ENCODE data around the gene RAMAC. TPM values are rescaled to one million over a fixed set of nuclear protein-coding genes. Genes with fewer than 3 reads are reported as not detected.
"Not testable (repeated sequence)": the region's sequence is repeated elsewhere in the genome, so short reads cannot be mapped to it uniquely, and the experiment has no call there.

Gene RAMAC
- total and polyA plus RNA-seq, 5 experiments from 2014 or later: 17.5 to 35.0 (median 28.5) TPM

DNA sequence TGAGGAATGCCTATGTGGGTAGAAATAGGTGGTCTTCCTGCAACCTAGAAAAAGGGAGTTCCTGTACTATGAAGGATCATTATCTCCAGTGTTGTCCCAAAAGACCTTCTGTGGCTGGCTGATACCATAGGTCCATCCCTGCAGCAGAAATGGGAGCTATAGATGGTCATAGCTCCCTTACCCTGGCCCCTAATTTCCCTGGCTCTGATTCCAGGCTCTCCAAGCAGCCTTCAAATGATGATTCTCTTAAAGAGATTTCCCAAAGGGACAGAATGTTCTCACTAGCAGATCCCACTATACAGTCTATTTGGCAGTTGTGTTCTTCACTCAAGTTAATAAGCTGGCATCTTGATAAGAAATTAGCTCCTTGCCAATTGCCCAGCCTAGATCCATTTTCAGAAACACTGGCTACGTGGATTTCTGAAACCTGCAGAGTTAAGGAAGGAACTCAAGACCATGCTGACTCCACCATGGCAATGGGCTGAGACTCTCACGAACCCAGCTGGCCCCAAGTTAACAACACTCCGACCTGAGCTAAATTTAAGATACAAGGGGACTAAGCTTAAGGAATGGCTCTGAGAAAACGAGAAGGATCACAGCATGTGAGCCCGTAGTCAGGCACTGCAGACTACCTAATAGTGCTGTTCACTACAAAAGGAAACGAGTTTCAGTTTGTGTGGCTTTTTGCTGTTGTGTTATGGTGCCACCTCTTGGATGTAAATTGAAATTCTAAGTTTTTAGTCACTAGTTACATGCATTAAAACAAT lies 14.1 kb downstream of the RAMAC start:
- H3K27me3 Mint-ChIP-seq: no peaks in the 10 kb centered on the region
- peak overlapping the region; percentile 68 to 82 (median 74) for H3K4me3 Mint-ChIP-seq
- DNase-seq: peak in 7 of 10 donors; percentile 4 to 64 (median 31)
- H3K4me1 Mint-ChIP-seq: peaks cover 6 to 13% (median 11%) of the 10 kb centered on the region in 4 donors
- no peaks in the 10 kb centered on the region for H3K9me3 Mint-ChIP-seq
- POLR2A ChIA-PET: interaction anchor here (1.0 to 2.1 kb wide), 4 partner anchors 11 to 460 kb away, joined by 3 to 10 read pairs (median 7); partner anchors contain the start of genes C15orf40 and RPS17
- ATAC-seq: peak; percentile 91 to 96
- H3K27ac Mint-ChIP-seq: peak overlapping the region; percentile 54 to 93 (median 84)
- H3K36me3 Mint-ChIP-seq: peaks cover 0 to 4% (median 0%) of the 10 kb centered on the region in 3 donors

DNA sequence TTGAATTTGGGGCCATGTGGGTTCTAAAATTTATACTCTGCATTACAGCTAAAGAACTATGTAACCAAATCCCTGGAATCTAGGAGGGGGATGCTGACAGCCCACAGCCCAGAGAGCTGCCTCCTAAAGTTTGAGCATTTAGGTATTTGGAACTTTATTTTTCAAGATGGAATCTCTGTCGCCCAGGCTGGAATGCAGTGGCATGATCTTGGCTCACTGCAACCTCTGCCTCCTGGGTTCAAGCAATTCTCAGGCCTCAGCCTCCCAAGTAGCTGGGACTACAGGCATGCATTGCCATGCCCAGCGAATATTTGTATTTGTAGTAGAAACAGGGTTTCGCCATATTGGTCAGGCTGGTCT lies 14.6 kb downstream of the RAMAC start:
- H3K9me3 Mint-ChIP-seq, H3K27me3 Mint-ChIP-seq, ATAC-seq, DNase-seq: not testable (repeated sequence)
- peaks cover 0 to 10% (median 0%) of the 10 kb centered on the region in 3 donors for H3K36me3 Mint-ChIP-seq
- POLR2A ChIA-PET: interaction anchor here (1.6 to 2.1 kb wide), 3 partner anchors 11 to 461 kb away, joined by 6 to 10 read pairs (median 8); partner anchors contain the start of genes C15orf40 and RPS17
- peak overlapping the region in 7 of 10 donors; percentile 54 to 93 (median 82) for H3K27ac Mint-ChIP-seq
- H3K4me1 Mint-ChIP-seq: peaks cover 6 to 13% (median 11%) of the 10 kb centered on the region in 4 donors
- peak overlapping the region in 3 of 10 donors; percentile 71 to 82 (median 73) for H3K4me3 Mint-ChIP-seq

DNA sequence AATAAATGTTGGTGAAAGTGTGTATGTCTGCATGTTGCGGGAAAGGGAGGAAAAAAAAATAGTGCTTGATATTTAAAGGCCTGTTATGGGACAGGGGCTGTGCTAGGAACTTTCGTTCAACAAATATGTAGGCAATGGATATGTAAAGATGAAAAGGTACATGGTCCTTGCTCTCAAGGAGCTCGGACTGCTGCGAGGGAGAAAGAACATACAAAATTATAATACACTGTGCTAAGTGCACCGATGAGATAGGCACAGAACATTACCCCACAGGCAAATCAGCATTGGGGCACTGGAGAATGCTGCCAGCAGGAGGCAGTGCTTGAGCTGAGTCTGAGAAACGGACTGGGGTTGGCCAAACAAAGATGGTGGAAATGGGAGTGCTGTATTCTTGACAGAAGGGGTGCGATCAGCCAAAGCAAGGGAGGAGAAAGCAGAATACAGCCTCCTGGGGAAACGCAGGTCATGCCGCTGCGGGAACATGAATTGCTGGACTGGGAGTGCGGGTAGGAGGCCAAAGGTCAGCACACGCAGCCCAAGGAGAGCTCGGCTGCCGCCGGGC lies 24.8 kb downstream of the RAMAC start:
- no peaks in the 10 kb centered on the region for H3K27me3 Mint-ChIP-seq
- ATAC-seq: peak; percentile 51 to 76
- H3K4me1 Mint-ChIP-seq: peaks cover 36 to 57% (median 49%) of the 10 kb centered on the region in 4 donors
- H3K9me3 Mint-ChIP-seq: no peaks in the 10 kb centered on the region
- peak; percentile 41 to 78 (median 68) for DNase-seq
- peak overlapping the region; percentile 86 to 100 (median 98) for H3K4me3 Mint-ChIP-seq
- peaks cover 0 to 37% (median 5%) of the 10 kb centered on the region in 3 donors for H3K36me3 Mint-ChIP-seq
- POLR2A ChIA-PET: interaction anchor here (0.9 to 3.4 kb wide), 11 partner anchors 9 to 471 kb away, joined by 3 to 27 read pairs (median 6); partner anchors contain the start of genes BTBD1, RAMAC, RPS17 and WHAMM
- H3K27ac Mint-ChIP-seq: peak overlapping the region; percentile 87 to 96 (median 92)

DNA sequence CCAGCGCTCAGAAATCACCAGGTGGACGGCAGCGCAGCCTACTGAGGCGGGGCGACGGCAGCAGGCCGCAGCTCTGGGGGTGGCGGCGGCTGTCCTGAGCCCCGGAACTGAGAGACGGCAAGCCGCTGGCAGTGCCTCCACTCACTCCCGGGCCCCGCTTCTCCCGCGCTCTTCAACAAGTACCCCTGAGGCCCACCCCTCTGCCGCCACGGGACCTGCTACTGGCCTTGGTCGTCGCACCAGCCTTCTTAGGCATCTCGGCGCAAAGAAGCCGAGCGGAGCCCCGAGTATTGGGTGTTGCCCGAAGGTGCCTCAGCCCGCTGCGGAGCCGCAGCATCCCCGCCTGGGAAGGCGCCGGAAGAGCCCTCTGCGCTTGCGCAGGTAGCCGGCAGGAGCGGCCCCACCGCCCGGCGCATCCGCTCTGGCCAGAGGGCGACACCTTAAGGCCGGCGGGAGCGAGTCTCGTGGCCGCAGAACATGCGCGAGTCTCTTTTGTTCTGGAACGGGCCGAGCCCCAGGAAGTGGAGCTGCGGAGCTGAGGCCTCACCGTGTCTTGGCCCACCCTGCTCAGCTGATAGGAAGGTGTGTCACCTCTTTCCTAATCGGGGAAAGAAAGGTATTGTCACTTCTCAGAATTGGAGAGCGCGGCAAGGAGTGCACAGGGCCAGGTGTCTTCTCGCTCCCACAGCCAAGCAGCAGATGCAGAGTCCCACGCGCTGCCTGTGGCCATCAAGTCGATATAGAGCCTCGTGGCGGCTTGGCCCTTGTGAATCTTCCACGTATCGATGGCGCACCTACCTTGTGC lies 25.5 kb downstream of the RAMAC start, which contains the start of gene C15orf40:
C15orf40 (minus strand) TSS at position 369 of the 805 bp plus-strand sequence; CDS start at position 337, 32 bp downstream.
- Mint-ChIP-seq H3K4me1 (peaks cover 36 to 57% (median 49%) of the 10 kb centered on the region in 4 donors), H3K27me3 (no peaks in the 10 kb centered on the region), H3K27ac (peak within 1 kb of the TSS; percentile 87 to 96 (median 92)), H3K9me3 (no peaks in the 10 kb centered on the region), H3K4me3 (peak within 1 kb of the TSS; percentile 86 to 100 (median 98)), H3K36me3 (peaks cover 0 to 39% (median 5%) of the 10 kb centered on the region in 3 donors)
- POLR2A ChIA-PET: interaction anchor here (0.6 to 3.4 kb wide), 13 partner anchors 10 to 794 kb away, joined by 3 to 27 read pairs (median 5); partner anchors contain the start of genes BTBD1, RAMAC, RPS17 and WHAMM
- DNase-seq: peak; percentile 69 to 88 (median 81)
- ATAC-seq: peak; percentile 79 to 86

DNA sequence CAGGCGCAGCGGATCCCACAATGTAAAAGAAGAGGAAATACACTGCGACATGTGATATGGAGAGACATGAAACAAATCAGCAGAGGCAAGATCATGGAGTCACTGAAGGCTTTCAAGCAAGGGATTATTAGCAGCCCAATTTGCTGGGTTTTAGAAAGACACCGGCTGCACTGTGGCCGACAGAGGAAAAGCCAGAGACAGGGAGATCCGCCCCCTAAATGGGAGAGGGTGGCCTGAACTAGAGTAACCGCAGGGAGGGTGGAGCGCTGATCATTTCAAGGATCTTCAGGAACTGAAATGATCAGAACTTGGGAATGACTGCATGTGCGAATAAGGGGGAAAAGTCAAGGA lies 26.0 kb downstream of the RAMAC start:
- POLR2A ChIA-PET: interaction anchor here (0.6 to 3.4 kb wide), 10 partner anchors 9 to 794 kb away, joined by 3 to 27 read pairs (median 6); partner anchors contain the start of genes BTBD1, RAMAC and RPS17
- Mint-ChIP-seq H3K4me3 (peak overlapping the region; percentile 86 to 100 (median 98)), H3K36me3 (peaks cover 0 to 39% (median 3%) of the 10 kb centered on the region in 3 donors), H3K27me3 (no peaks in the 10 kb centered on the region), H3K9me3 (no peaks in the 10 kb centered on the region), H3K4me1 (peaks cover 35 to 54% (median 48%) of the 10 kb centered on the region in 4 donors), H3K27ac (peak overlapping the region; percentile 85 to 96 (median 92))
- no peak for DNase-seq
- ATAC-seq: no peak

DNA sequence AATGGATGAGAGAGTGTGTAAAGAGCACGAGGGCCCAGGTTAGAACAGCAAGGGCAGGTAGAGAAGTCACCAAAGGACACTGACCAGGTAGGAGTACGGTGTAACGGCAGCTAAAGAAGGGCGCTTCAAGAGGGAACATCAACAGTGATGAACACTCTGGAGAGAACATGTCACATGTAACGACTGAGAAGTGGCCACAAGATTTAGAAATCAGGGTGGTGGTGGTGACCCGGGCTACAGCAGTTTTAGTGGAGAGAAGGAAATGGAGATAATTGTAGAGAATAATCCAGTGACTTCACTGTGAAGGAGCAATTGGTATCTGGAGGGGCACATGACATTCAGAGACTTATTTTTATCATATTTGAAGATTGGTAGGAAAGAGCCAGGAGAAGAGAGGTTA lies 26.6 kb downstream of the RAMAC start:
- DNase-seq (no peak), ATAC-seq (no peak)
- H3K4me1 Mint-ChIP-seq: peaks cover 34 to 51% (median 46%) of the 10 kb centered on the region in 4 donors
- POLR2A ChIA-PET: interaction anchor here (0.6 to 3.4 kb wide), 6 partner anchors 10 to 473 kb away, joined by 3 to 27 read pairs (median 8); partner anchors contain the start of genes BTBD1, RAMAC and RPS17
- H3K27me3 Mint-ChIP-seq: no peaks in the 10 kb centered on the region
- H3K9me3 Mint-ChIP-seq: no peaks in the 10 kb centered on the region
- peak overlapping the region; percentile 86 to 100 (median 98) for H3K4me3 Mint-ChIP-seq
- H3K27ac Mint-ChIP-seq: peak overlapping the region; percentile 85 to 96 (median 92)
- peaks cover 0 to 39% (median 0%) of the 10 kb centered on the region in 3 donors for H3K36me3 Mint-ChIP-seq

DNA sequence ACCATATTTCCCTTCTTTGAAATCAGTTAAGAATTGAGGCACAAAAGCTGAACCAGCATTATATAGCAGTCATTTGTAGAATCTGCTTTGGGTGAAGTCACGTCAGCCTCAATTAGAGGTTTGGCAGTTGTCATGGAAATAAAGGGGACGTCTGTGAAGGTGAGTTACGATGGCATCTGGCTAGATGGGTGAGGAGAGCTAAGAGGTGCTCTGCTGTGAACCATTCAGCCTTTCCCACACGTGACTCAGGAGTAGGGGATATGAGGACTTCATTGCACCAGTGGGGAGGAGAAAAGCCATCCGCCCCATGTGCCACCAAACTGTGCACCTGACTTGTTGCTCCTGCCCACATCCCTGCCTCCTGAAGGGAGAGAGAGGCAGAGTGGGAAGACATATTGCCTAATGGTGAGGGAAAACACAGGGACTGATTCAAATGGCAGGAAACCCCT lies 28.2 kb downstream of the RAMAC start:
- Mint-ChIP-seq H3K27me3 (no peaks in the 10 kb centered on the region), H3K36me3 (peaks cover 0 to 42% (median 0%) of the 10 kb centered on the region in 3 donors), H3K4me3 (no peak overlapping the region), H3K27ac (peak overlapping the region; percentile 24 to 88 (median 66)), H3K9me3 (no peaks in the 10 kb centered on the region), H3K4me1 (peaks cover 34 to 51% (median 45%) of the 10 kb centered on the region in 4 donors)
- POLR2A ChIA-PET: interaction anchor here (2.4 kb wide), 1 partner anchor 28 kb away, joined by 12 read pairs; the partner anchor contains the start of gene RAMAC
- ATAC-seq: no peak
- no peak for DNase-seq

DNA sequence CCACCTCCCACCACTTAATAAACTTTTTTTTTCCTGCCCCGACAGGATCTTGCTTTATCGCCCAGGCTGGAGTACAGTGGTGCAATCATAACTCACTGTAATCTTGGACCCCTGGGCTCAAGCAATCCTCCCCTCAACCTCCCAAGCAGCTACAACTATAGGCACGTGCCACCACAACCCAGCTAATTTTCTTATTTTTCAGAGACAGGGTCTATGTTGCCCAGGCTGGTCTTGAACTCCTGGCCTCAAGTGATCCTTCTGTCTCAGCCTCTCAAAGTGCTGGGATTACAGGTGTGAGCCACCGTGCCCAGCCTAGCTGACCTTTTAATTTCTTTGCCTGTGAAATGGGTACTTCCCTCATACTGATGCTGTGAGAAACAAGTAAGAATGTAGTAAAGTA lies 29.4 kb downstream of the RAMAC start:
- Mint-ChIP-seq H3K36me3 (peaks cover 0 to 46% (median 0%) of the 10 kb centered on the region in 3 donors), H3K4me1 (peaks cover 32 to 41% (median 35%) of the 10 kb centered on the region in 4 donors), H3K9me3 (no peaks in the 10 kb centered on the region), H3K4me3 (peak overlapping the region in 1 of 10 donors; percentile 22), H3K27ac (peak overlapping the region in 6 of 10 donors; percentile 30 to 70 (median 52)), H3K27me3 (no peaks in the 10 kb centered on the region)
- DNase-seq (no peak), ATAC-seq (no peak)
- POLR2A ChIA-PET: interaction anchor here (0.6 kb wide), 1 partner anchor 39 kb away, joined by 4 read pairs; no protein-coding TSS in a partner anchor

DNA sequence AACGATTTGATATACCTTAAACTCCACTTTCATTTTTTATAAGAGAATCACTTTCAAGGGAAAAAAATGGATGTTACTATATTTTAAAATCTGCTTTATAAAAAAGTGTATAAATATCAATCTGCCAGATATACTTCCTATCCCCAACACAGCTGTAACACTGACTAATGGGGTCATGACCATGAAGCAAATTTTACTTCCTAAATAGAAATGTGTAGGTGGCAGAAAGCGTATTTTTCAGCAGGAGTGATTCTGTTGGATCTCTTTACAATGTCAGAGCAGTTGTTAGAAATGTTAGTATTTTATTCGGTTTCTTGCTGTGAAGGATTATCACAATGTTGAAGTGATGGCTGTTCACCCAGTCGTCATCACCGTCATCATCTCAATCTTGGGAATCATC lies 30.9 kb downstream of the RAMAC start:
- H3K36me3 Mint-ChIP-seq: peaks cover 0 to 46% (median 0%) of the 10 kb centered on the region in 3 donors
- no peak for ATAC-seq
- H3K4me1 Mint-ChIP-seq: peaks cover 23 to 29% (median 25%) of the 10 kb centered on the region in 4 donors
- H3K9me3 Mint-ChIP-seq: no peaks in the 10 kb centered on the region
- no peaks in the 10 kb centered on the region for H3K27me3 Mint-ChIP-seq
- H3K27ac Mint-ChIP-seq: peak overlapping the region in 3 of 10 donors; percentile 19 to 45 (median 36)
- DNase-seq: no peak
- POLR2A ChIA-PET: no interaction called here
- no peak overlapping the region for H3K4me3 Mint-ChIP-seq

DNA sequence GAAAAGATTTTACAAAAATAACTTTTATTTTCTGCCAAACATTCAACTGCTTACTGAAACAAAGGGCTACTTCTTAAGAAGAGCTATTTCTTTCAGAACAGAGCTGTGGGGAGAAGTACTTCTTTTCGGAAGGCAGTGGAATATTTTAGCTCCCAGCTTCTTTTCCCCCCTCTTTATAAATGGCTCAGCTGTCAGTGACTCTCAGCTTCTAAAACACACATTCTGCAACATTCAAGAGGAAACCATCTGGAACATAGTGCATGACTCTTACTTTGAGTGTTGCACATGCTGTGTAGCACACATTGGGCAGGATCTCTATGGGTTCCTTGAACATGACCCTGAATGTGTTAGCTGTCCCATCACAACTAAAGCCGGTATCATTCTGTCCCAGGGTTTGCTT lies 32.4 kb downstream of the RAMAC start:
- POLR2A ChIA-PET: no interaction called here
- ATAC-seq (no peak), DNase-seq (no peak)
- peak overlapping the region in 3 of 10 donors; percentile 18 to 75 (median 29) for H3K27ac Mint-ChIP-seq
- H3K4me3 Mint-ChIP-seq: no peak overlapping the region
- no peaks in the 10 kb centered on the region for H3K9me3 Mint-ChIP-seq
- H3K36me3 Mint-ChIP-seq: peaks cover 0 to 46% (median 0%) of the 10 kb centered on the region in 3 donors
- H3K4me1 Mint-ChIP-seq: peaks cover 11 to 16% (median 13%) of the 10 kb centered on the region in 4 donors
- no peaks in the 10 kb centered on the region for H3K27me3 Mint-ChIP-seq

DNA sequence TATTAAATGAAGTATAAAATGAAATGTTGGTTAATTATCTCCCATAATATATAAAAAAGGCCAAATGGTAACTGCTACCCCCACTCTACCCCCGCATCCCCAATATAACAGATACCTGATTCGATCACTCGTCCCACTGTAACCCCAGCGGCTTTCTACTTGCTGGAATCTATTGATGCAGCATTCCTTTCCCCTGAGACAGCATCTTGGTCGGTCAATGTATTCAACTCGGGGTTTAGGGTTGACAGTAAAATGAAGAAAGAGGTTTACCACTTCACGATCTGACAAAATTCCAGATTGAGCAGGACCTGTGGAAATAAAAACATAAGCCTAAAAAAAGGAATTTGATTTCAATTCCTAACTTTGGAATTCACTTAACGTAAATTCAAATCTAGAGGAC lies 44.0 kb downstream of the RAMAC start:
- Mint-ChIP-seq H3K27me3 (no peaks in the 10 kb centered on the region), H3K36me3 (peaks cover 0 to 74% (median 21%) of the 10 kb centered on the region in 3 donors), H3K27ac (peak overlapping the region in 1 of 10 donors; percentile 33), H3K4me3 (no peak overlapping the region), H3K4me1 (peaks cover 2 to 22% (median 8%) of the 10 kb centered on the region in 4 donors), H3K9me3 (peaks cover 0 to 3% (median 0%) of the 10 kb centered on the region in 9 donors)
- POLR2A ChIA-PET: no interaction called here
- ATAC-seq: no peak
- DNase-seq: no peak

Data from naive thymus-derived CD8-positive, alpha-beta T cell (primary cell).